ENCODE results near the gene MST1. TPM values are rescaled to one million over a fixed set of nuclear protein-coding genes. Genes with fewer than 3 reads are reported as not detected.

Gene MST1
- total RNA-seq, 2 donors from 2014 or later = 8.3 to 9.2 TPM

GRCh38 chr3:49723628-49724551 is 34.6 kb upstream of the MST1 start, which contains the start of gene GMPPB:
Gene GMPPB (minus strand): TSS chr3:49723951. CDS start chr3:49723726, 225 bp downstream.
- H3K27me3 ChIP-seq (replicated peaks; ENCODE audit: insufficient read depth) = no peaks in the 10 kb centered on the region
- H3K27ac ChIP-seq = peak within 1 kb of the TSS; percentile 94 to 98
- ATAC-seq (ENCODE audit: insufficient number of reproducible peaks, low FRiP score, low read depth) (peak; percentile 75), DNase-seq (ENCODE audit: low spot score) (peak; percentile 86)
- TF ChIP-seq, protein P1, sequence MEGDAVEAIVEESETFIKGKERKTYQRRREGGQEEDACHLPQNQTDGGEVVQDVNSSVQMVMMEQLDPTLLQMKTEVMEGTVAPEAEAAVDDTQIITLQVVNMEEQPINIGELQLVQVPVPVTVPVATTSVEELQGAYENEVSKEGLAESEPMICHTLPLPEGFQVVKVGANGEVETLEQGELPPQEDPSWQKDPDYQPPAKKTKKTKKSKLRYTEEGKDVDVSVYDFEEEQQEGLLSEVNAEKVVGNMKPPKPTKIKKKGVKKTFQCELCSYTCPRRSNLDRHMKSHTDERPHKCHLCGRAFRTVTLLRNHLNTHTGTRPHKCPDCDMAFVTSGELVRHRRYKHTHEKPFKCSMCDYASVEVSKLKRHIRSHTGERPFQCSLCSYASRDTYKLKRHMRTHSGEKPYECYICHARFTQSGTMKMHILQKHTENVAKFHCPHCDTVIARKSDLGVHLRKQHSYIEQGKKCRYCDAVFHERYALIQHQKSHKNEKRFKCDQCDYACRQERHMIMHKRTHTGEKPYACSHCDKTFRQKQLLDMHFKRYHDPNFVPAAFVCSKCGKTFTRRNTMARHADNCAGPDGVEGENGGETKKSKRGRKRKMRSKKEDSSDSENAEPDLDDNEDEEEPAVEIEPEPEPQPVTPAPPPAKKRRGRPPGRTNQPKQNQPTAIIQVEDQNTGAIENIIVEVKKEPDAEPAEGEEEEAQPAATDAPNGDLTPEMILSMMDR (IDR thresholded peaks at IDR 0.05) = no peak
- H3K36me3 ChIP-seq = peaks cover 20% of the 10 kb centered on the region
- no peaks in the 10 kb centered on the region for H3K9me3 ChIP-seq
- H3K4me1 ChIP-seq (ENCODE audit: control insufficient read depth in 1 of 2, low read depth in 2 of 2) = peaks cover 16 to 33% of the 10 kb centered on the region in 2 donors
- peak within 1 kb of the TSS; percentile 97 for H3K4me3 ChIP-seq

DNA sequence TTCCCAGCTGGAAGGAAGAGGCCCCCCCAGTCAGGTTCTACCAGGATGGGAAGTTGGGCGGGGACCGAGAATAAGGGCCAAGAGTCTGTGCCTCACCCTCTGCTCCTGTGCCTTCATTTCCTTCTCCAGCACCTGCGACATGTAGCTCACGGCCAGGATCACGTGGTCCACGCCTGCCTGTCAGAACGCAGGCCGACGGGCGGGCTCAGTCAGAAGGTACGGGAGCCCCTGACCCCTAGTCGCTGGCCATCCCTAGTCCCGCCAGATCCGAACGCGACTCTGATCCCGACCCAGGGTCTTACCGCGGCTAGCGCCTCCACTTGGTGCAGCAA is 34.0 kb upstream of the MST1 start:
- H3K9me3 ChIP-seq = no peaks in the 10 kb centered on the region
- no peak for DNase-seq (ENCODE audit: low spot score)
- TF ChIP-seq, protein P1 (IDR thresholded peaks at IDR 0.05) = no peak
- H3K4me3 ChIP-seq = peak overlapping the region; percentile 97
- H3K27me3 ChIP-seq (replicated peaks; ENCODE audit: insufficient read depth) = no peaks in the 10 kb centered on the region
- ATAC-seq (ENCODE audit: insufficient number of reproducible peaks, low FRiP score, low read depth) = no peak
- peaks cover 20 to 39% of the 10 kb centered on the region in 2 donors for H3K4me1 ChIP-seq (ENCODE audit: control insufficient read depth in 1 of 2, low read depth in 2 of 2)
- peak overlapping the region; percentile 94 to 98 for H3K27ac ChIP-seq
- H3K36me3 ChIP-seq = peaks cover 20% of the 10 kb centered on the region

DNA sequence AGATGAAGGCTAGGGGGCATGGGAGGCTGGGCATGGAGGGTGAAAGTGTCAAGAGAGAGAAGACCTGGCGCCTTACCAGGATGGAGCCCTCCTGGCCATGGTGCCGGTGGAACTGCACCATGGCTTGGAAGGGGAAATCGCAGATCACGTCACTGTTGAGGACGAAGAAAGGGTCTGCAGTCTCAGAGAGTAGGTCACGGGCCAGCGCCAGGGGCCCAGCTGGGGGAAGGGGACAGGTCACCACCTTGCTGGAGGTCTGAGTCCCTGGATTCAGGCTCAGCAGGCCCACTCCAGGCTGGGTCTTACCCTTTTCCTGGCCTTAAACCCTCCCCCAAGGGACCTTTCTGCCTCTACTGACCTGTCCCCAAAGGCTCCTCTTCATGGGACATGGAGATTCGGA is 33.6 kb upstream of the MST1 start:
- DNase-seq (ENCODE audit: low spot score) = no peak
- Histone ChIP-seq H3K27me3 (replicated peaks; ENCODE audit: insufficient read depth) (no peaks in the 10 kb centered on the region), H3K9me3 (no peaks in the 10 kb centered on the region), H3K27ac (peak overlapping the region; percentile 94 to 98), H3K4me3 (peak overlapping the region; percentile 97), H3K4me1 (ENCODE audit: control insufficient read depth in 1 of 2, low read depth in 2 of 2) (peaks cover 20 to 39% of the 10 kb centered on the region in 2 donors), H3K36me3 (peaks cover 20% of the 10 kb centered on the region)
- TF ChIP-seq, protein P1 (IDR thresholded peaks at IDR 0.05) = no peak
- no peak for ATAC-seq (ENCODE audit: insufficient number of reproducible peaks, low FRiP score, low read depth)

- peaks cover 12% of the 10 kb centered on the region for H3K36me3 ChIP-seq
Observed at GRCh38 chr3:49721896-49722781, 32.9 kb upstream of the MST1 start.

More at GRCh38 chr3:49721896-49722781, 32.9 kb upstream of the MST1 start:
- DNase-seq (ENCODE audit: low spot score) = no peak
- H3K4me3 ChIP-seq = no peak overlapping the region
- no peak for ATAC-seq (ENCODE audit: insufficient number of reproducible peaks, low FRiP score, low read depth)
- H3K9me3 ChIP-seq = no peaks in the 10 kb centered on the region
- H3K27me3 ChIP-seq (replicated peaks; ENCODE audit: insufficient read depth) = no peaks in the 10 kb centered on the region
- TF ChIP-seq, protein P1 (IDR thresholded peaks at IDR 0.05) = no peak
- peak overlapping the region in 1 of 2 donors; percentile 98 for H3K27ac ChIP-seq
- peaks cover 20 to 39% of the 10 kb centered on the region in 2 donors for H3K4me1 ChIP-seq (ENCODE audit: control insufficient read depth in 1 of 2, low read depth in 2 of 2)
